ENCODE results near the gene B4GALNT4. TPM values are rescaled to one million over a fixed set of nuclear protein-coding genes. Genes with fewer than 3 reads are reported as not detected.

The B4GALNT4 gene
- total and polyA plus RNA-seq, 12 donors = 0.09 to 1.7 (median 0.56) TPM; not detected in 3

DNA sequence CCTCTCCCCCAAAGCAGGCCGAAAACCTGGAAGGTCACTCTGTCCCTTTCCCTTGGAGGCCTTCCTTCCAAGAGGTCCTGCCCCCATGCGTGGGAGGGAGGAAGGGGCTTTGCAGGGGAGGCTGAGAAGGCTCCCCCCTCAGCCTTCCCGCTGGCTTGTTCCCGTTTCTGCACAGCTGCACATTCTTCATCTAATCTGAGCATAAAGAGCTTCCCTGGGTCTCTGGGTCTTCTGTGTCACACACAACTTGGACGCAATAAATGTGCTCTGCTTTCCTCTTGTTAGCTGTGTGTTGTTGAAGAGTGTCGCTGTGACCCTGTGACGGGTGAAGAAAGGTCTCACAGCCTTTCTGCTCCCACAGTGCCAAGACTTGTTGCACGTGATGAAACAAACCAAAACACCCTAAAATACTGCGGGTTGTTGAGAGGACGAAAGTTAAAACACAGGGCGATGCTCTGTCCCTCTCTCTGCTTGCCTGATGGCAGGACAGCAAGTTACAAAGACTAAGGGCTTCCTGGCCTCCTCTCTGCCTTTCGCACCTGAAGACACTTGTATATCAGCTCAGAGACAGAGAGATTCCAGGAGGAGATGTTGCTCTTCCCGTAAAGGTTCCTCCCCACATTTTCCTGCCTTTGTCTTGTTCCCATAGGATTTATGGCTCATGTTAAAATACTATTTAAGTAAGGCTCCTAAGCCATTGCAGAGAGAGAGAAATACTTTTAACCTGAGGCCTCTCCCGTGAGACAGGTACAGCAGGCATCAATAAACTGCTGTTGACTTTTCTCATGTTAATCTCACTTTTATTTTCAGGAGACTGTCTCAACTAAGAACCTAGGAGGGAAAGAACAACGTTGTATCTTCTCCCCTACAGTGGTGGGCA, 33.3 kb upstream of the B4GALNT4 start:
- ATAC-seq (peak; percentile 50 to 86 (median 78)), DNase-seq (peak in 1 of 2 donors; percentile 73)
- 29 to 35% methylated on average over 15 of the region's 15 CpGs for WGBS, 2 donors
- Histone ChIP-seq H3K4me1 (peaks cover 7 to 44% (median 31%) of the 10 kb centered on the region in 9 donors), H3K4me3 (no peak overlapping the region), H3K9me3 (no peaks in the 10 kb centered on the region), H3K36me3 (no peaks in the 10 kb centered on the region), H3K27me3 (no peaks in the 10 kb centered on the region), H3K27ac (peak overlapping the region; percentile 69 to 90 (median 84))
- intact Hi-C loops (cut with DNase I) = loop anchor here in 1 of 10 donors (2.0 kb wide), 1 partner anchor 17 kb away; no protein-coding TSS in a partner anchor
- TF ChIP-seq, protein P1, sequence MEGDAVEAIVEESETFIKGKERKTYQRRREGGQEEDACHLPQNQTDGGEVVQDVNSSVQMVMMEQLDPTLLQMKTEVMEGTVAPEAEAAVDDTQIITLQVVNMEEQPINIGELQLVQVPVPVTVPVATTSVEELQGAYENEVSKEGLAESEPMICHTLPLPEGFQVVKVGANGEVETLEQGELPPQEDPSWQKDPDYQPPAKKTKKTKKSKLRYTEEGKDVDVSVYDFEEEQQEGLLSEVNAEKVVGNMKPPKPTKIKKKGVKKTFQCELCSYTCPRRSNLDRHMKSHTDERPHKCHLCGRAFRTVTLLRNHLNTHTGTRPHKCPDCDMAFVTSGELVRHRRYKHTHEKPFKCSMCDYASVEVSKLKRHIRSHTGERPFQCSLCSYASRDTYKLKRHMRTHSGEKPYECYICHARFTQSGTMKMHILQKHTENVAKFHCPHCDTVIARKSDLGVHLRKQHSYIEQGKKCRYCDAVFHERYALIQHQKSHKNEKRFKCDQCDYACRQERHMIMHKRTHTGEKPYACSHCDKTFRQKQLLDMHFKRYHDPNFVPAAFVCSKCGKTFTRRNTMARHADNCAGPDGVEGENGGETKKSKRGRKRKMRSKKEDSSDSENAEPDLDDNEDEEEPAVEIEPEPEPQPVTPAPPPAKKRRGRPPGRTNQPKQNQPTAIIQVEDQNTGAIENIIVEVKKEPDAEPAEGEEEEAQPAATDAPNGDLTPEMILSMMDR (IDR thresholded peaks at IDR 0.05) = no peak

DNA sequence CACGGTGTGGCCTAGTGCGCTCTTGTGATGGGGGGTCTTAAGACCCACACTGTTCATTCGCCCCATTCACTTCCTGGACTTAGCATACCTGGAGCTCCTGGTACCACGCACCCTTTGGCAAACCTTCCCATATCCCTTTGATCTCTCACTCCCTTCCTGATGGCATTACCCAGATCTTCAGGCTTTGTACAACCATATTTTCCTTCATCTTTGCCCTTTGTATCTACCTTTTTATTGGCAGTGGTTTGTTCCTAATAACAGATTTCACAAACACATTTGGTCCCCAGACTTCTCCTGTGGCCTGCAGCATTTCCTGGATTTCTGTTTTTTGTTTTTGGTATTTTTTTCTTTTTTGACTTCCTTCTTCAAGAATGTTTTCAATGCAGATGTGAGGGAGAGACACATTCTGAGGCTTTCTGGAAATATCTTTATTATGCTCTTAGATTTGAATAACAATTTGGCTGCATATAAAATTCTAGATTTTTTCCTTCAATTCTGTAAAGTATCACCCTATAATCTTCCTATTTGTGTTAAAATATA, 32.6 kb upstream of the B4GALNT4 start:
- no peaks in the 10 kb centered on the region for H3K36me3 ChIP-seq
- peaks cover 7 to 44% (median 34%) of the 10 kb centered on the region in 9 donors for H3K4me1 ChIP-seq
- intact Hi-C loops (cut with DNase I) = loop anchor here in 1 of 10 donors (2.0 kb wide), 1 partner anchor 16 kb away; no protein-coding TSS in a partner anchor
- TF ChIP-seq, protein P1 (IDR thresholded peaks at IDR 0.05) = no peak
- ATAC-seq (peak in 1 of 8 donors; percentile 25), DNase-seq (no peak)
- H3K27me3 ChIP-seq = no peaks in the 10 kb centered on the region
- WGBS, 2 donors = 84 to 85% methylated on average over 4 of the region's 4 CpGs
- no peaks in the 10 kb centered on the region for H3K9me3 ChIP-seq
- no peak overlapping the region for H3K4me3 ChIP-seq
- peak overlapping the region; percentile 69 to 90 (median 84) for H3K27ac ChIP-seq

DNA sequence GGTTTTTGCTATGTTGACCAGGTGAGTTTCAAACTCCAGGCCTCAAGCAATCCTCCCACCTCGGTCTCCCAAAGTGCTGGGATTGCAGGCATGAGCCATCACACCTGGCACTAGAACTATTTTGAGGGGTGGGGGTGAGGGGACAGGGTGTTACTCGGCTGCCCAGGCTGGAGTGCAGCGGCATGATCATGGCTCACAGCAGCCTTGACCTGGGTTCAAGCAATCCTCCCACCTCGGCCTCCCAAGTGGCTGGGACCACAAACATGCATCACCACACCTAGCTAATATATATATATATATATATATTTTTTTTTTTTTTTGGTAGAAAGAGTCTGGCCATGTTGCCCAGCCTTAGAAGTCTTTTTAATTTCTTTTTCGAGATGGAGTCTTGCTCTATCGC, 31.6 kb upstream of the B4GALNT4 start:
- no peak for ATAC-seq
- intact Hi-C loops (cut with DNase I) = loop anchor here in 1 of 10 donors (2.0 kb wide), 1 partner anchor 15 kb away; no protein-coding TSS in a partner anchor
- WGBS, 2 donors = 91 to 95% methylated on average over 6 of the region's 6 CpGs
- no peaks in the 10 kb centered on the region for H3K9me3 ChIP-seq
- no peaks in the 10 kb centered on the region for H3K36me3 ChIP-seq
- DNase-seq = no peak
- H3K4me1 ChIP-seq = peaks cover 7 to 49% (median 36%) of the 10 kb centered on the region in 9 donors
- peak overlapping the region in 5 of 10 donors; percentile 84 to 90 (median 87) for H3K27ac ChIP-seq
- TF ChIP-seq, protein P1 (IDR thresholded peaks at IDR 0.05) = no peak
- no peaks in the 10 kb centered on the region for H3K27me3 ChIP-seq
- H3K4me3 ChIP-seq = no peak overlapping the region

DNA sequence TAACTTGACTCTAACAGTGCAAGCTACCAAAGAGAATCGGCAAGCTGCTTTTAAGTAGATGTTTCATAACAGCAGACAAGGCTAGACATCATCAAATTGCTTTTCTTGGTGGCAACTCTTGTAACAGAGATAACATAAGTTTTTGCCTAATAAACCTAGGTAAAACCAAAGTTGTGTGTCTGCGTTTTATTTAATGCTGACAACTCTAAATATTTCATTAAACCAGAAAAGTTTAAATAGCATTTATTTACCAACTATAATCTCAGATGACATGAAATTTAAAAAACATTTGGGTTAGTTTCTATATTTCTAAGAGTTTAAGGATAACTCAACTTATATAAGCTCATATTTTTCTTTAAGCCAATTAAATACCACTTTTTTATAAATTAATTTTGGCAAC, 29.3 kb upstream of the B4GALNT4 start:
- H3K36me3 ChIP-seq = no peaks in the 10 kb centered on the region
- no peaks in the 10 kb centered on the region for H3K27me3 ChIP-seq
- DNase-seq = no peak
- H3K4me3 ChIP-seq = no peak overlapping the region
- no peak overlapping the region for H3K27ac ChIP-seq
- intact Hi-C loops (cut with DNase I) = no loop called here
- H3K4me1 ChIP-seq = peaks cover 7 to 37% (median 23%) of the 10 kb centered on the region in 9 donors
- H3K9me3 ChIP-seq = no peaks in the 10 kb centered on the region
- ATAC-seq = no peak
- TF ChIP-seq, protein P1 (IDR thresholded peaks at IDR 0.05) = no peak
- WGBS, 2 donors = 96 to 97% methylated on average over 2 of the region's 2 CpGs

All from heart right ventricle (tissue), 16 donors.